H1 (cell line): Measurements from ENCODE around the gene COL6A2. TPM values are rescaled to one million over a fixed set of nuclear protein-coding genes. Genes with fewer than 3 reads are reported as not detected.

Experiments used
- CTCF ChIA-PET: fragments of 300-600 bp; sonication (Branson Sonifier 250); formaldehyde crosslinking; loops from one replicate; lab custom pipeline; 2021; ENCODE audit not compliant: partially characterized antibody; lab: Charles Lee
- POLR2A ChIA-PET: fragments of 300-600 bp; sonication (Branson Sonifier 250); formaldehyde crosslinking; loops from one replicate; lab custom pipeline; 2021; ENCODE audit warnings: inconsistent platforms; ENCODE audit not compliant: partially characterized antibody; lab: Charles Lee
- DNase-seq, 2 experiments: peaks; one replicate each; pipeline versions ENCODE4 v3.0.0 to v3.0.0-alpha.2; 2010 to 2022; ENCODE audit warnings: low spot score in 2 of 2, low read depth in 1 of 2, mixed read lengths in 1 of 2
- FAIRE-seq: peaks from 2 replicates; lab custom pipeline; 2011; peaks lifted over from hg19 to GRCh38; lab: Jason Lieb, UNC
- H2AFZ ChIP-seq: 2 replicates; pipeline ENCODE4 v1.8.1; 2012; ENCODE audit warnings: low read length, inconsistent platforms
- H2AK5ac ChIP-seq: 2 replicates; pipeline ENCODE4 v1.6.1; 2013; ENCODE audit warnings: low read depth, low read length
- H2BK120ac ChIP-seq: replicated peaks from 2 replicates; pipeline ENCODE3; 2013; ENCODE audit warnings: low read depth, low read length, inconsistent platforms
- H2BK12ac ChIP-seq: 2 replicates; pipeline ENCODE4 v1.6.1; 2013; ENCODE audit warnings: low read depth, low read length
- H2BK15ac ChIP-seq: 2 replicates; pipeline ENCODE4 v1.6.1; 2013; ENCODE audit warnings: low read length
- H2BK20ac ChIP-seq: 2 replicates; pipeline ENCODE4 v1.6.1; 2013; ENCODE audit warnings: low read length
- H2BK5ac ChIP-seq: 2 replicates; pipeline ENCODE4 v1.6.1; 2013; ENCODE audit warnings: low read depth, low read length
- H3K14ac ChIP-seq: 2 replicates; pipeline ENCODE4 v1.6.1; 2013; ENCODE audit warnings: inconsistent platforms; ENCODE audit not compliant: insufficient read length
- H3K18ac ChIP-seq: 2 replicates; pipeline ENCODE4 v1.6.1; 2013; ENCODE audit warnings: low read length; ENCODE audit errors: extremely low read depth
- H3K23ac ChIP-seq: 2 replicates; pipeline ENCODE4 v1.6.1; 2013; ENCODE audit warnings: inconsistent platforms; ENCODE audit not compliant: insufficient read length
- H3K23me2 ChIP-seq: 2 replicates; pipeline ENCODE4 v1.6.1; 2013; ENCODE audit warnings: low read depth, low read length
- H3K27ac ChIP-seq: 2 replicates; pipeline ENCODE4 v1.6.1; 2011; ENCODE audit warnings: low read depth, low read length, inconsistent platforms
- H3K27me3 ChIP-seq, 4 experiments: replicated peaks in 1 of 4; 1 replicate in 1 of 4; 2 replicates in 3 of 4; pipeline versions ENCODE4 v1.6.1 to v1.8.1; 2011 to 2013; ENCODE audit warnings: low read length in 3 of 4, mild to moderate bottlenecking in 3 of 4, inconsistent platforms in 2 of 4, mixed read lengths in 2 of 4, moderate library complexity in 1 of 4; ENCODE audit not compliant: control insufficient read depth in 3 of 4, insufficient read depth in 3 of 4; ENCODE audit errors: extremely low read depth in 1 of 4
- H3K36me3 ChIP-seq, 4 experiments: 2 replicates each; pipeline versions ENCODE4 v1.6.1 to v1.8.1; 2011 to 2013; ENCODE audit warnings: mild to moderate bottlenecking in 4 of 4, low read length in 3 of 4, moderate library complexity in 2 of 4, control low read depth in 1 of 4, inconsistent platforms in 1 of 4; ENCODE audit not compliant: insufficient read depth in 4 of 4, control insufficient read depth in 2 of 4
- H3K4ac ChIP-seq: replicated peaks from 2 replicates; pipeline ENCODE3; 2013; ENCODE audit warnings: low read length, low read depth, mixed read lengths, inconsistent platforms; ENCODE audit not compliant: insufficient read length
- H3K4me1 ChIP-seq, 4 experiments: replicated peaks in 1 of 4; 1 replicate in 1 of 4; 2 replicates in 3 of 4; pipeline versions ENCODE4 v1.6.1 to v1.8.1; 2011 to 2013; ENCODE audit warnings: low read length in 3 of 4, inconsistent platforms in 2 of 4, mixed read lengths in 1 of 4; ENCODE audit not compliant: insufficient read depth in 4 of 4, control insufficient read depth in 3 of 4
- H3K4me2 ChIP-seq, 2 experiments: 2 replicates each; pipeline versions ENCODE4 v1.6.1 to v1.8.1; 2011 to 2013; ENCODE audit warnings: low read depth in 2 of 2, low read length in 2 of 2, control low read depth in 1 of 2, inconsistent platforms in 1 of 2, mild to moderate bottlenecking in 1 of 2; ENCODE audit not compliant: insufficient read depth in 1 of 2
- H3K4me3 ChIP-seq, 4 experiments: fragments of 200-600, 300-600 bp in 1 of 4; sonication (generic), shearing (Covaris generic), sonication (Bioruptor Twin) in 1 of 4; 2 replicates each; pipeline versions ENCODE4 v1.5.1 to v1.8.1; 2011 to 2016; ENCODE audit warnings: low read length in 4 of 4, low read depth in 3 of 4, control low read depth in 2 of 4, inconsistent platforms in 2 of 4, mild to moderate bottlenecking in 2 of 4, mixed read lengths in 1 of 4, moderate library complexity in 1 of 4; ENCODE audit not compliant: insufficient read depth in 2 of 4; ENCODE audit errors: extremely low read depth in 1 of 4
- H3K56ac ChIP-seq: replicated peaks from 2 replicates; pipeline ENCODE3; 2013; ENCODE audit warnings: low read depth, mild to moderate bottlenecking, mixed read lengths, low read length, inconsistent platforms; ENCODE audit not compliant: insufficient read length
- H3K79me1 ChIP-seq: 2 replicates; pipeline ENCODE4 v1.6.1; 2013; ENCODE audit warnings: low read depth, low read length, control low read depth
- H3K79me2 ChIP-seq, 2 experiments: 2 replicates each; pipeline versions ENCODE4 v1.6.1 to v1.8.1; 2012 to 2013; ENCODE audit warnings: low read length in 2 of 2, mild to moderate bottlenecking in 2 of 2, inconsistent platforms in 1 of 2; ENCODE audit not compliant: insufficient read depth in 2 of 2, control insufficient read depth in 1 of 2
- H3K9ac ChIP-seq, 4 experiments: replicated peaks in 1 of 4; 1 replicate in 1 of 4; 2 replicates in 3 of 4; pipeline versions ENCODE4 v1.6.1 to v1.8.1; 2011 to 2013; ENCODE audit warnings: low read depth in 3 of 4, low read length in 3 of 4, control low read depth in 2 of 4, mild to moderate bottlenecking in 2 of 4, moderate library complexity in 2 of 4, inconsistent platforms in 1 of 4; ENCODE audit errors: extremely low read depth in 1 of 4
- H3K9me3 ChIP-seq, 2 experiments: 2 replicates each; pipeline versions ENCODE4 v1.6.1 to v1.8.1; 2012 to 2013; ENCODE audit warnings: mild to moderate bottlenecking in 2 of 2, moderate library complexity in 2 of 2, control low read depth in 1 of 2, inconsistent platforms in 1 of 2, low read depth in 1 of 2, low read length in 1 of 2, mixed read lengths in 1 of 2; ENCODE audit not compliant: insufficient read depth in 2 of 2
- H4K20me1 ChIP-seq, 2 experiments: replicated peaks in 1 of 2; 2 replicates each; pipeline versions ENCODE3 to v1.8.1; 2011 to 2013; ENCODE audit warnings: inconsistent platforms in 2 of 2, low read length in 2 of 2, mild to moderate bottlenecking in 1 of 2; ENCODE audit not compliant: insufficient read depth in 2 of 2, control insufficient read depth in 1 of 2
- H4K5ac ChIP-seq: 2 replicates; pipeline ENCODE4 v1.6.1; 2013; ENCODE audit warnings: low read length, low read depth, mixed read lengths, inconsistent platforms; ENCODE audit not compliant: insufficient read length
- H4K8ac ChIP-seq: 2 replicates; pipeline ENCODE4 v1.8.0; 2013; ENCODE audit warnings: mild to moderate bottlenecking, moderate library complexity, low read length, inconsistent platforms; ENCODE audit not compliant: insufficient read depth; ENCODE audit errors: extremely low read depth
- H4K91ac ChIP-seq: replicated peaks from 2 replicates; pipeline ENCODE3; 2013; ENCODE audit warnings: low read length, mixed read lengths, inconsistent platforms; ENCODE audit not compliant: insufficient read length
- CEBPB ChIP-seq: IDR thresholded peaks from 2 replicates; pipeline ENCODE4 v1.6.1; 2012; ENCODE audit warnings: low read depth, low read length
- FOSL1 ChIP-seq: IDR thresholded peaks from 2 replicates; pipeline ENCODE4 v1.6.1; 2011; ENCODE audit warnings: mild to moderate bottlenecking, low read depth, low read length, moderate library complexity; ENCODE audit not compliant: insufficient read depth
- POLR2AphosphoS5 ChIP-seq: IDR thresholded peaks from 2 replicates; pipeline ENCODE4 v1.6.1; 2011; ENCODE audit warnings: low read depth, low read length
- SRF ChIP-seq: IDR thresholded peaks from 2 replicates; pipeline ENCODE4 v1.6.1; 2011; ENCODE audit warnings: mild to moderate bottlenecking, low read depth, low read length, moderate library complexity
- TCF12 ChIP-seq: IDR thresholded peaks from 2 replicates; pipeline ENCODE4 v1.6.1; 2011; ENCODE audit warnings: low read depth, mild to moderate bottlenecking, low read length
- USF2 ChIP-seq: IDR thresholded peaks from 2 replicates; pipeline ENCODE4 v1.6.1; 2011; ENCODE audit warnings: low read length, improper control_type of control experiment
- WGBS, 2 experiments: shearing (Covaris generic) in 1 of 2; methylation state at CpG; one replicate each; pipeline versions ENCODE4 v1.1.6 to v1.1.7; 2013 to 2015; ENCODE audit warnings: low lambda C conversion rate in 2 of 2, mixed read lengths in 2 of 2, inconsistent platforms in 1 of 2, low coverage in 1 of 2, missing lambda C conversion rate in 1 of 2; ENCODE audit not compliant: insufficient replicate concordance in 2 of 2, insufficient coverage in 1 of 2, insufficient read length in 1 of 2; ENCODE audit errors: extremely low coverage in 1 of 2, missing lambda C conversion rate in 1 of 2; 5-methylcytosine and 5-hydroxymethylcytosine counted together
- polyA plus RNA-seq, 7 experiments: library from polyadenylated mRNA; depleted of rRNA in 3 of 7; stranded (reverse) in 5 of 7; unstranded in 2 of 7; fragments of >200 nt in 5 of 7; fragments of 200-250 nt in 2 of 7; gene quantifications; 1 replicate in 5 of 7; 2 replicates in 1 of 7; 4 replicates in 1 of 7; pipeline versions ENCODE4 v1.2.1 to v1.2.3, GENCODE V29; 2011 to 2013; ENCODE audit warnings: missing spikeins in 2 of 7, mixed read lengths in 2 of 7
- total RNA-seq: library from RNA; stranded (reverse); fragmentation: NEBNext Ultra II Directional; extraction: Animal tissue kit (Norgen Biotek cat#: 25700); gene quantifications from 2 replicates; pipeline ENCODE4 v1.2.1, GENCODE V29; 2021

Gene COL6A2
- total and polyA plus RNA-seq, 2 of the 8 experiments (the other 6 are each of a cell fraction or from before 2014, with no cell fraction given), result 60.1 to 62.7 TPM

GRCh38 chr21:46120301-46121285, 22.7 kb downstream of the COL6A2 start:
- H4K8ac ChIP-seq, result no peak overlapping the region
- no peaks in the 10 kb centered on the region for H3K4me1 ChIP-seq
- WGBS, 2 experiments, result 92% methylated on average over 11 of the region's 26 CpGs; no CpG with 5 or more reads in 1 of the 2 experiments
- no peak overlapping the region for H4K91ac ChIP-seq
- H3K9me3 ChIP-seq, result no peaks in the 10 kb centered on the region
- H3K18ac ChIP-seq, result no peak overlapping the region
- H2BK120ac ChIP-seq, result no peak overlapping the region
- H3K4me3 ChIP-seq, result no peak overlapping the region
- no peak overlapping the region for H3K14ac ChIP-seq
- no peak for FAIRE-seq
- no peak for TF ChIP-seq FOSL1
- no peak for TF ChIP-seq TCF12
- TF ChIP-seq SRF, result no peak
- TF ChIP-seq USF2, result no peak
- no peak for TF ChIP-seq POLR2AphosphoS5
- TF ChIP-seq CEBPB, result no peak
- TF ChIP-seq, all 59 proteins: peak for 0
- Histone ChIP-seq H3K27ac (no peak overlapping the region), H2AK5ac (no peak overlapping the region), H4K5ac (no peak overlapping the region), H3K36me3 (peaks cover 0 to 17% (median 0%) of the 10 kb centered on the region in 4 experiments; a peak in 2 of 8 replicates), H4K20me1 (peaks cover 0 to 9% of the 10 kb centered on the region in 2 experiments), H3K9ac (no peak overlapping the region), H2AFZ (no peak overlapping the region), H3K27me3 (no peaks in the 10 kb centered on the region), H3K4me2 (no peak overlapping the region), H3K23me2 (peaks cover 7% of the 10 kb centered on the region; the same call in 1 of the 2 replicates), H2BK15ac (no peak overlapping the region), H2BK20ac (no peak overlapping the region), H3K79me2 (no peaks in the 10 kb centered on the region), H3K4ac (no peak overlapping the region), H2BK12ac (no peak overlapping the region), H2BK5ac (no peak overlapping the region), H3K23ac (no peak overlapping the region), H3K56ac (no peak overlapping the region), H3K79me1 (no peaks in the 10 kb centered on the region)
- DNase-seq, result no peak
- ChIA-PET CTCF (no interaction called here), POLR2A (interaction anchor here (1.2 kb wide), 1 partner anchor 138 kb away, joined by 3 read pairs; no protein-coding TSS in a partner anchor)
